ENCODE measurements around the gene WWOX.
"Not testable (repeated sequence)": the region's sequence is repeated elsewhere in the genome, so short reads cannot be mapped to it uniquely, and the experiment has no call there.

Gene WWOX

DNA sequence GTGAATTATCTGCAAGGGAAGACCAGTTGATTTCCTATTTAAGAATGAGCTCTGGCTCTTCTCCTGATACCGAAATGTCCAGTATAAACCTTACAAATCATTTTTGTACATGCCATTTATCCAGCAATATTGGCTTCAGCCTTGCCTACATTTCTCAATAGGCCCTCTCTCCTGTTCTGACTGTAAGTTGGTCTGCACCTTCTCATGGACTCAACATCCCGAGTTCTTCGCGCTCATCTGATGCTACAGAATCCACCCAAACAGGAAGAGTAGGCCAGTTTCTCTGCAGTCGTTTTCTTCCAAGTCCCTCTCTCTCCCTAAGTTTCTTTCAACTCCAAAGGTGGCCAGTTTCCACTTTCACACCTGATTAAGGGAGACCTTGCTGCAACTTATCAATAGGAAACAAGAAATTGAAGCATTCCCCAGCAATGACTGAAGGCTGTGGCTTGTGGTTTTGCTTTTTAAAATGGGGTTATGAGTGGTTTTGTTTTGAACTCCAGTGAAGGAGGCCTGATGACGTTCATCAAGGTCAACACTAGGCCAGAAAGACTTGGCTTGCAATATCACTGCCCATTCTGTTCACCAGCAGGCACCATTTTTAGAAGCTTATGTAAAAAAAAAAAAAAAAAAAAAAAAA lies 1118.0 kb downstream of the WWOX start:
- no peak for DNase-seq (ENCODE audit: low spot score)

DNA sequence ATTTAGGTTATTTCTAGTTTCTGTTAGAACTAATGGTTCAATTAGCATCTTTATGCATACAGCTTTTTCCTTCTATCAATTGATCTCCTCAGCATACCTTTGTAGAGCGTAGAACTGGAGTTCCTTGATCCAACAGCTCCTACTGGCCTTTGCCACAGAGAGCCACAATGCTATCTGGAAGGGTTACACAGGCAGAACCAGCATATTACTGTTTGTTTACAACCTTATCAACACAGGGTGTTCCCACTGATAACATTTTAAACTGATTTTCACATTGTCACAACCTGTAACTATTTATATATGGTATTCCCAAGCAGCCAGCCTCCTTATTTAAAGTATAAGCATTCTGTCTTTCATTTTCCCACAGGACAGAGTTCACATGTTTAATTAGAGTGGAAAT lies 1118.9 kb downstream of the WWOX start:
- no peak for DNase-seq (ENCODE audit: low spot score)

DNA sequence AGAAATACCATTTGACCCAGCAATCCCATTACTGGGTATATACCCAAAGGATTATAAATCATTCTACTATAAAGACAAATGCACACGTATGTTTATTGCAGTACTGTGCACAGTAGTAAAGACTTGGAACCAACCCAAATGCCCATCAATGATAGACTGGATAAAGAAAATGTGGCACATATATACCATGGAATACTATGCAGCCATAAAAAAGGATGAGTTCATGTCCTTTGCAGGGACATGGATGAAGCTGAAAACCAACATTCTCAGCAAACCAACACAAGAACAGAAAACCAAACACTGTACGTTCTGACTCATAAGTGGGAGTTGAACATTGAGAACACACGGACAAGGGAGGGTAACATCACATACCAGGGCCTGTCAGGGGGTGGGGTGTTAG lies 1126.5 kb downstream of the WWOX start:
- DNase-seq (ENCODE audit: low spot score): not testable (repeated sequence)

DNA sequence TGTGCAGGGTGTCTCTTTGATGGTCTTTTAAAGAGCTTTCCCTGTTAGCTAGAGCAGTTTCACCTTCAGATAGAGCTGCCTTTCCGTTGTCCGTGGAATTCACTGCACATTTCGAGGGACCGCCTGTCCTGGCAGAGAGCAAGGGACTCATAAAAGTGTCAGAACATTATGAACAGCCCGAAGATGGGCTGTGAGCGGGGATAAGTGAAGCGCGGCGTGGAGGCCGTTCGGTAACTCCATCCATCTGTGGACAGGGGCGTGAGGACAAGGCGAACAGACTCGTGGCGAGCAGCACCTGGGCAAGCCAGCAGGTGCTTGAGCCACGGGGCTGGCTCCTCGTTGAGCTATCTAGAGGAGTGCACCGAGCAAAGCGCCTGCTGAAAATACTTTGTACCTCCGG lies 1129.9 kb downstream of the WWOX start:
- DNase-seq (ENCODE audit: low spot score): no peak

DNA sequence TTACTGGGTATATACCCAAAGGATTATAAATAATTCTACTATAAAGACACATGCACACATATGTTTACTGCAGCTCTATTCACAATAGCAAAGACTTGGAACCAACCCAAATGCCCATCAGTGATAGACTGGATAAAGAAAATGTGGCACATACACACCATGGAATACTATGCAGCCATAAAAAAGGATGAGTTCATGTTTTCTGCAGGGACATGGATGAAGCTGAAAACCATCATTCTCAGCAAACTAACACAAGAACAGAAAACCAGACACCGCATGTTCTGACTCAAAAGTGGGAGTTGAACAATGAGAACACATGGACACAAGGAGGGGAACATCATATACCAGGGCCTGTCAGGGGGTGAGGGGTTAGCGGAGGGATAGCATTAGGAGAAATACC lies 1146.2 kb downstream of the WWOX start:
- not testable (repeated sequence) for DNase-seq (ENCODE audit: low spot score)

DNA sequence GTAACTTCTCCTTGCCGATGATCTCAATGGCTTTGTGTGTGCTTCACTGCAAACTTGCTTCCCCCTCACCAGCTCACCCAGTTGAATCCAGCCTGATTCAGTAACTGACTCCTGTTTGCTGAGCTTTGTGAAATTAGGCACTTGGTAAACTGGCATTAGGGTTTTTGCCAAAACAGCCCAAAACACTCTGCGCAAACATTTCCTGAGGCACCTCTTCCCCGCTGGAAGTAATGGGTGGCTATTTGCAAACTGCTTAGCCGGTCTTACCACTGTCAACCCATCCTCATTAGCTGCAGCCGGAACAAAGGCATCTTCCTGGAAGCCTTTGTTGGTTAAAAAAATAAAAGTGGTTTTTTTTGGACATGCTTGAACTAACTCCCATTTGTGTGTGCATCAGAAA lies 1147.9 kb downstream of the WWOX start:
- DNase-seq (ENCODE audit: low spot score): no peak

DNA sequence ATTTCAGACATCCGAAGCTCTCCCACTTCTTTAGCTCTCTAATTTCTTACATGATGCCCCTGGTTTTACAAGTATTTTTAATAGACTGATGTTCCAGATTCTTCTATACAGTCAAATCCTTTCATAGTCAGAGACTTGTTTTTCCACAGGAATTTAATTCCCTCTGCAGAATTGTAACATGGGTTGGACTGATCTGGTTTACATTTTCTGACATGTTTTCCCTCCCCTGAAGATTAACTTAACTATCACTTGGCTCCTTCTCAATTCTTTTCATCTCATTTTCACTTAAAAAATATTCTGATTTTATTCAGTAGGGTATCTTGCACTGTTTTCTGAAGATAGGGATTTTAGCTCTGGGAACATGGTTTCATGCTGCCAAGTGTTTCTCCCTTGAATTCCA lies 1148.9 kb downstream of the WWOX start:
- DNase-seq (ENCODE audit: low spot score): no peak

DNA sequence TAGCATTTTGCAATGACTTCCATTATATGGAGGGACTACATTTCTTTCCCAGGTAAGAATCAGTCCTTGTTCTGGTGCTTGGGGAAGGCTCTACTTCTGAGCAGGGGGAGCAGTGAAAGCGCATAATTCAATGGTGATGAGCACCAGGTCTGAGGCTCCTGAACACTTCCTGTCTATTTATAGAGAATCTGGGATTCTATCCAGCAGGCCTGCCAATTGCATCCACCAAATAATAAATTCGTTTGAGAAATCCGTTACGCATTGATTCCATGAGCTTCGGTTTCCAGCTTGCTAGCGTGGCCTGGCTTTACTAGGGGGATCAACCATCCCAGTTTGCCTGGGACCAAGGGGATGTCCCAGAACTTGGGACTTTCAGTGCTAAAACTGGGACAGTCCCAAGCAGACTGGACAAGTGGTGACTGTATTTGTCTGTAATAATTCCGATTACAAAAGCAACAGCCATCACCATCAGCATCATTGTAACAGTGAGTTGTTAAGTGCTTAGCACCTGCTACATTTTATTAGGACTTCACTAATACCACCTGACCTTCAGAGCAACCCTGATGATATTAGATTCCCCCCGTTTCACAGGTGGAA lies 1151.1 kb downstream of the WWOX start:
- no peak for DNase-seq (ENCODE audit: low spot score)

DNA sequence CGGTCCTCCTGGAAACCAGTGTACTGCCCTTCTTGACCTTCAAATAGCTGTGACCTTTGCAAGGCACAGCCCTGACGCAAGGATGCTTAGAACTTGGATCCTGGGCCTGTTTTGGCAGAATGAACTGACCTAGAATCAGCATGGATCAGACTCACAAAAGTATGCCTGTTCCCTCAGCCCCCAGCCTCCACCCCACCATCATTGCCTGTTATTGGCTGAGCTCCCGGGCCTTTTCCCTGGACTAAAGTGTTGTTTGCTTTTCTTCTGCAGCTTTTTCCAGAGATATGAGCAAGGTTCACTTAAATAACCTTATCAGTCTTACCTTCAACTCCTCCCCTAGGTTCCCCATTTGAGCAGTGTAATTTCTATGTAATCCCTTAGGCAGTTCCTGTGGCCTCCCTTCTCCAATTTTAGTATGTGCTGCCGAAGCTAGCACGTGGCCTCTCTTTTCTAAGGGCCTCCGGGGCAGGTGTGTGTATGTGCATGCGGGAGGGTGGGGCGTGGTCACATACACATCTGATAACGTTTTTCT lies 1153.7 kb downstream of the WWOX start:
- no peak for DNase-seq (ENCODE audit: low spot score)

DNA sequence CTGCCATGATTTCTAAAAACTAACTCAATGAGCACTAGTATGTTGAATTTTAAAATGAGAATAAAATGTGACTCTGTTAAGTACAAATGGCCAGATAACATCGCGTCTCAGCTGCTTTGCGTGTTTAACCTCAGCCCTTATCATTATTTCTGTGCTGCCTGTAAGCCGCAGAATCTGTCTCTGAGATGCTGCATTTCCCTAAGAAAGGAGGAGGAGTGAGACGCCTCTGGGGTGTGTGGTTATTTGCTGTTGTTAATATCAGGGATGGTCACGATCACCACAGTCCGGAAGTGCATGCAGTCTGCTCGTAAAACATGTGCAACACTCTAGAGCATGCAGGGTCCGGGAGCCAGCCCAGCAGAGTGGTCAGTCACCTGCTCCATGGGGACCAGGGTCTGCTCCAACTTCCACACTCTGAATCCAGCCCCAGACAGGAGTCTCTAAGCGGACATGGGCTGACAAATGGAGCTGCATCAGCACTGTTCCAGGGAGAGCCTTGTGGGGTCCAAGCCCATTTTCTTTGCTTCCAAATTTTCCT lies 1158.6 kb downstream of the WWOX start:
- no peak for DNase-seq (ENCODE audit: low spot score)

DNA sequence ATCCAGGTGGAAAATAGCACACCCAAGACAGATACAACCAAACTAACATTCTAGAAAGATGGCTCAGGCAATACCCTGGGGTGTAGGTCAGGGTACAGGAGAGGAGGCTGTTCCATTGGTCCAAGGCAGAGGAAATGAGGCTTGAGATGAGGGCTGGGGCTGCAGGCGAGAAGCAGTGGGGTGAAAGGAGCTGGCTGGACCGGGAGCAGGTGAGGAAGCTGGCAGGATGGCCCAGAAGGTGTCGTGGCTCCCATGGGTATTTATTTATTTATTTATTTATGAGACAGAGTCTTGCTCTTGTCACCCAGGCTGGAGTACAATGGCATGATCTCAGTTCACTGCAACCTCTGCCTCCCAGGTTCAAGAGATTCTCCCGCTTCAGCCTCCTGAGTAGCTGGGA lies 1161.4 kb downstream of the WWOX start:
- DNase-seq (ENCODE audit: low spot score): not testable (repeated sequence)

DNA sequence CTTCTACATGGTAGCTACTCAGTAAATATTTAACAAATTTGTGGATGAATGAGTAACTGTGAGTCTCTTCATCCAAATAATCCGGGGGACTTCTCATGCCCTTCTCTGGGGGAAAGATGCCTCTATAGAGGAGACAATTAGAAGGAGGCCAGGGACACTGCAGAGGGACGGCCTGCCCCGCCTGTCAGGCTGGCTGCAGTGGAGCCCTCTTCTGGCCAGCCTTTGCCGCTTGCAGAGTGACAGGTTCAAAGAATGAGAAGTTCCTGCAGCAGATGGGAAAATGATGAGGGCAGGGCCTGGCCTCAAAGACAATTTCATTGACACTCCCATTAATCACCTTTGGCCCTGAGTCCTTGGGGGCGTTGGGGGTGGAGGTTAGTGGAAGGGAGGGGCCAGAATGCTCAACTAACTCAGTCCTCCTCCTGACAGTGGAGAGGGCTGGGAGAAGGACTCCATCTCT lies 1162.1 kb downstream of the WWOX start:
- no peak for DNase-seq (ENCODE audit: low spot score)

DNA sequence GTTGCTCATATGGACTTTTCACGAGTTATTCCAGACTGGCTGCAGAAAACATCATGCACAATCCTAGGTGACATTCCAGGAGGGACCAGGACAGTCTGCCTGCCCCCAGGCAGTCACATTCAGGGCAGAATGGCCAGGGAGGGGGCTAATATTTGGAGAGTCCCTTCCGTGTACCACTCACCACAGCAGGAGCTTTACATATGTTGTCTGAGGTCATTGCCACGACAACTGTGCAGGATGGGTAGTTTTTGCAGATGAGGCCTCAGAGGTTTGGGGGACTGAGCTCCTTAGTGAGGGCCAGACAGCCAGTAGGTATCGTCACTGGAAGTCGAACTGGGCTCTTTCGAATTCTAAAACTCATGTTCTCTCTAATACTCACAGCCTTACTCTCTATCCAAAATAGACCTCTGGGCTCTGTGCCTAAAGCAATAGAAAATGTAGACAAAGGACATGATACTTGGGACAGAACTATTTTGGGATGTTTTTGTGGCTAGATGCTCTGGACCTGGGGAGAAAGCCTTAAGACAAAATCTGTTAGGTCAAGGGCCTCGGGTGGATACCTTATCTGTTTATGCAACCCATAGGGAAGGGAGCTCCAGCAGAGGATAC lies 1162.6 kb downstream of the WWOX start:
- no peak for DNase-seq (ENCODE audit: low spot score)
